OCI-LY3 (cell line): ENCODE results near the gene EGR2.

Experiments
- H2AFZ ChIP-seq: fragments of 200-600, 300-600 bp; shearing (Covaris generic); 2 replicates; pipeline ENCODE4 v1.6.0; 2014; ENCODE audit warnings: antibody characterized with exemption, low read depth, low read length
- H3K27ac ChIP-seq: fragments of 200-600, 300-600 bp; sonication (generic); 2 replicates; pipeline ENCODE4 v1.5.1; 2014; ENCODE audit warnings: mild to moderate bottlenecking, low read length, moderate library complexity, mixed read lengths
- H3K27me3 ChIP-seq: fragments of 200-600, 300-600 bp; sonication (generic); 2 replicates; pipeline ENCODE4 v1.6.1; 2014; ENCODE audit warnings: low read depth, low read length, mixed read lengths
- H3K36me3 ChIP-seq: fragments of 200-600, 300-600 bp; sonication (generic); replicated peaks from 2 replicates; pipeline ENCODE3; 2014; ENCODE audit warnings: low read depth, low read length, mixed read lengths
- H3K4me1 ChIP-seq: fragments of 300-600, 200-600 bp; sonication (generic); 2 replicates; pipeline ENCODE4 v1.6.1; 2014; ENCODE audit warnings: low read length, mixed read lengths
- H3K4me2 ChIP-seq: fragments of 200-600, 300-600 bp; sonication (generic); 2 replicates; pipeline ENCODE4 v1.6.1; 2014; ENCODE audit warnings: low read length, mixed read lengths
- H3K4me3 ChIP-seq: fragments of 300-600, 200-600 bp; sonication (generic); 2 replicates; pipeline ENCODE4 v1.5.1; 2014; ENCODE audit warnings: antibody characterized with exemption, mild to moderate bottlenecking, low read length, moderate library complexity
- H3K79me2 ChIP-seq: fragments of 300-600, 200-600 bp; shearing (Covaris generic); 2 replicates; pipeline ENCODE4 v1.6.1; 2014; ENCODE audit warnings: mild to moderate bottlenecking, low read length, mixed read lengths
- H3K9ac ChIP-seq: fragments of 300-600, 200-600 bp; shearing (Covaris generic); 2 replicates; pipeline ENCODE4 v1.6.0; 2014; ENCODE audit warnings: mild to moderate bottlenecking, low read length, moderate library complexity
- H3K9me3 ChIP-seq: fragments of 200-600, 300-600 bp; shearing (Covaris generic); 2 replicates; pipeline ENCODE4 v1.6.1; 2014; ENCODE audit warnings: low read length, mixed read lengths; ENCODE audit not compliant: insufficient read depth
- H4K20me1 ChIP-seq: fragments of 200-600, 300-600 bp; sonication (generic); 2 replicates; pipeline ENCODE4 v1.6.1; 2016; ENCODE audit warnings: low read length, mixed read lengths; ENCODE audit not compliant: insufficient read depth
- CTCF ChIP-seq: fragments of 200-600, 300-600 bp; sonication (generic); IDR thresholded peaks from 2 replicates; pipeline ENCODE4 v1.5.1; 2014; ENCODE audit warnings: antibody characterized with exemption, low read length, low read depth
- EZH2phosphoT487 ChIP-seq: fragments of 200-600 bp; shearing (Covaris generic); IDR thresholded peaks from 2 replicates; pipeline ENCODE4 v1.6.1; 2018; ENCODE audit warnings: antibody characterized with exemption, mixed run types, low read depth

Gene EGR2

GRCh38 chr10:62817121-62817765 is 1.1 kb upstream of the EGR2 start:
- Histone ChIP-seq H3K27me3 (no peaks in the 10 kb centered on the region; the same call in 1 of the 2 replicates), H3K4me2 (peak overlapping the region; percentile 77), H3K4me1 (peaks cover 4% of the 10 kb centered on the region; the same call in 1 of the 2 replicates), H3K9ac (peak overlapping the region; percentile 74), H3K4me3 (peak overlapping the region; percentile 90), H2AFZ (peak overlapping the region; percentile 81), H3K36me3 (no peaks in the 10 kb centered on the region), H4K20me1 (no peaks in the 10 kb centered on the region), H3K9me3 (no peaks in the 10 kb centered on the region), H3K79me2 (no peaks in the 10 kb centered on the region), H3K27ac (peak overlapping the region; percentile 90)
- TF ChIP-seq EZH2phosphoT487, result no peak
- TF ChIP-seq CTCF, result no peak

GRCh38 chr10:62816076-62816330 is 163 bp downstream of the EGR2 start:
- H3K9ac ChIP-seq, result peak overlapping the region; percentile 53
- H4K20me1 ChIP-seq, result no peaks in the 10 kb centered on the region
- TF ChIP-seq EZH2phosphoT487 (no peak), CTCF (no peak)

GRCh38 chr10:62815381-62816075 is 638 bp downstream of the EGR2 start:
- peaks cover 19% of the 10 kb centered on the region for H3K4me1 ChIP-seq
- H3K9me3 ChIP-seq, result no peaks in the 10 kb centered on the region
- no peaks in the 10 kb centered on the region; the same call in 1 of the 2 replicates for H3K27me3 ChIP-seq
- H3K36me3 ChIP-seq, result no peaks in the 10 kb centered on the region
- H4K20me1 ChIP-seq, result peaks cover 3% of the 10 kb centered on the region; the same call in 1 of the 2 replicates
- H3K27ac ChIP-seq, result no peak overlapping the region
- H3K79me2 ChIP-seq, result no peaks in the 10 kb centered on the region
- no peak overlapping the region for H2AFZ ChIP-seq
- H3K4me2 ChIP-seq, result peak overlapping the region; percentile 82
- peak overlapping the region; percentile 90 for H3K4me3 ChIP-seq
- H3K9ac ChIP-seq, result peak overlapping the region; percentile 53; the same call in 1 of the 2 replicates
- no peak for TF ChIP-seq CTCF
- TF ChIP-seq EZH2phosphoT487, result no peak

More at GRCh38 chr10:62816076-62816330, 163 bp downstream of the EGR2 start:
- Histone ChIP-seq H3K4me2 (peak overlapping the region; percentile 82), H3K27me3 (no peaks in the 10 kb centered on the region; the same call in 1 of the 2 replicates), H2AFZ (peak overlapping the region; percentile 62; the same call in 1 of the 2 replicates), H3K4me3 (peak overlapping the region; percentile 90), H3K79me2 (no peaks in the 10 kb centered on the region), H3K36me3 (no peaks in the 10 kb centered on the region), H3K27ac (no peak overlapping the region), H3K9me3 (no peaks in the 10 kb centered on the region), H3K4me1 (peaks cover 14% of the 10 kb centered on the region)

- H3K9ac ChIP-seq, result no peak overlapping the region
- TF ChIP-seq EZH2phosphoT487 (no peak), CTCF (no peak)
- peaks cover 5% of the 10 kb centered on the region; the same call in 1 of the 2 replicates for H4K20me1 ChIP-seq
- no peak overlapping the region for H2AFZ ChIP-seq
- H3K27me3 ChIP-seq, result no peaks in the 10 kb centered on the region; the same call in 1 of the 2 replicates
- H3K4me3 ChIP-seq, result no peak overlapping the region
- peaks cover 20% of the 10 kb centered on the region for H3K4me1 ChIP-seq
- no peaks in the 10 kb centered on the region for H3K36me3 ChIP-seq
- H3K4me2 ChIP-seq, result no peak overlapping the region
- no peaks in the 10 kb centered on the region for H3K79me2 ChIP-seq
- no peak overlapping the region for H3K27ac ChIP-seq
- H3K9me3 ChIP-seq, result no peaks in the 10 kb centered on the region
Observed at GRCh38 chr10:62814756-62815380, 1.3 kb downstream of the EGR2 start.
